K562 (cell line): Measurements from ENCODE around the gene NRXN2. TPM values are rescaled to one million over a fixed set of nuclear protein-coding genes. Genes with fewer than 3 reads are reported as not detected.
A peak's percentile ranks its signal among the peaks of the same experiment; 100 is the strongest.

Experiments
- CREB3L1 ChIP-seq: fragments of 450-650 bp; IDR thresholded peaks from 2 replicates; pipeline ENCODE4 v1.6.1; 2014; ENCODE audit warnings: low read depth, mild to moderate bottlenecking, moderate library complexity, borderline replicate concordance
- ESRRA ChIP-seq: fragments of 450-650 bp; IDR thresholded peaks from 2 replicates; pipeline ENCODE4 v1.6.1; 2014; ENCODE audit warnings: low read depth, mild to moderate bottlenecking, moderate library complexity, borderline replicate concordance
- MAX ChIP-seq: sonication (generic); formaldehyde crosslinking; IDR thresholded peaks from 2 replicates; pipeline ENCODE4 v1.9.0; 2022; ENCODE audit warnings: mild to moderate bottlenecking, missing genetic modification reagents
- NCOA6 ChIP-seq: fragments of 450-650 bp; IDR thresholded peaks from 2 replicates; pipeline ENCODE4 v1.6.1; 2017; ENCODE audit warnings: mild to moderate bottlenecking
- NFIC ChIP-seq: fragments of 450-650 bp; IDR thresholded peaks from 2 replicates; pipeline ENCODE4 v1.6.1; 2017; ENCODE audit warnings: mild to moderate bottlenecking, inconsistent platforms
- NONO ChIP-seq, 2 experiments: fragments of 200-400 bp in 1 of 2; fragments of 450-650 bp in 1 of 2; formaldehyde crosslinking in 1 of 2; IDR thresholded peaks; 2 replicates each; pipeline ENCODE4 v1.6.1; 2017; ENCODE audit warnings: low read depth in 2 of 2, mild to moderate bottlenecking in 2 of 2, moderate library complexity in 2 of 2, low read length in 1 of 2
- NR2C2 ChIP-seq, 2 experiments: fragments of 200-800 bp in 1 of 2; sonication (Bioruptor generic) in 1 of 2; sonication (generic) in 1 of 2; formaldehyde crosslinking in 1 of 2; IDR thresholded peaks; 2 replicates each; pipeline versions ENCODE4 v1.6.1 to v1.8.0; 2016 to 2022; ENCODE audit warnings: mild to moderate bottlenecking in 1 of 2, missing compliant biosample characterization in 1 of 2, missing genetic modification characterization in 1 of 2, missing genetic modification reagents in 1 of 2
- polyA plus RNA-seq, 8 experiments: library from polyadenylated mRNA; depleted of rRNA in 4 of 8; stranded (reverse) in 5 of 8; unstranded in 3 of 8; fragments of >200 nt; fragmentation: Nextera tagmentation in 2 of 8; fragmentation: Illumina TruSeq in 1 of 8; extraction: Ambion mirVana in 2 of 8; extraction: Trizol in 1 of 8; gene quantifications; 2 replicates each; pipeline versions ENCODE4 v1.2.1 to v1.2.3, GENCODE V29; 2011 to 2014; ENCODE audit warnings: inconsistent platforms in 1 of 8, missing spikeins in 1 of 8
- total RNA-seq, 7 experiments: library from RNA; depleted of rRNA in 6 of 7; stranded (reverse); fragments of >200 nt in 6 of 7; fragmentation: Illumina TruSeq in 2 of 7; extraction: Trizol in 2 of 7; gene quantifications; 2 replicates each; pipeline versions ENCODE4 v1.2.1 to v1.2.3, GENCODE V29; 2011 to 2021; ENCODE audit warnings: low replicate concordance in 1 of 7
- TF ChIP-seq, protein P1 (sequence below): fragments of 450-650 bp; conservative IDR thresholded peaks from 2 replicates; pipeline ENCODE4 v1.6.1; 2016; ENCODE audit warnings: missing genetic modification characterization, low read depth, mild to moderate bottlenecking, missing compliant biosample characterization, moderate library complexity
- TF ChIP-seq, protein P2 (sequence below): IDR thresholded peaks from 2 replicates; pipeline ENCODE4 v1.6.1; 2014; ENCODE audit warnings: antibody characterized with exemption
- TF ChIP-seq, protein P3 (sequence below): fragments of 250-450 bp; sonication (Bioruptor Pico); IDR thresholded peaks from 2 replicates; pipeline ENCODE4 v1.4.0; 2020; ENCODE audit warnings: mild to moderate bottlenecking, moderate library complexity, borderline replicate concordance

Gene NRXN2
- total and polyA plus RNA-seq, 9 of the 15 experiments (the other 6 are each of a cell fraction or from before 2014, with no cell fraction given), result 0.07 to 0.47 (median 0.15) TPM; not detected in 4

- no peak for TF ChIP-seq CREB3L1
- TF ChIP-seq NFIC, result no peak
- TF ChIP-seq NCOA6, result no peak
- no peak for TF ChIP-seq NR2C2 (CRISPR knock-in tag; IDR thresholded peaks at IDR 0.05)
- peak; percentile 36; the same call in 1 of the 2 replicates for TF ChIP-seq NR2C2 (tag; IDR thresholded peaks at IDR 0.05)
- no peak for TF ChIP-seq NONO (IDR thresholded peaks at IDR 0.05; ENCODE audit: low read depth in 2 of 2, low read length in 1 of 2)
- TF ChIP-seq, protein P1, sequence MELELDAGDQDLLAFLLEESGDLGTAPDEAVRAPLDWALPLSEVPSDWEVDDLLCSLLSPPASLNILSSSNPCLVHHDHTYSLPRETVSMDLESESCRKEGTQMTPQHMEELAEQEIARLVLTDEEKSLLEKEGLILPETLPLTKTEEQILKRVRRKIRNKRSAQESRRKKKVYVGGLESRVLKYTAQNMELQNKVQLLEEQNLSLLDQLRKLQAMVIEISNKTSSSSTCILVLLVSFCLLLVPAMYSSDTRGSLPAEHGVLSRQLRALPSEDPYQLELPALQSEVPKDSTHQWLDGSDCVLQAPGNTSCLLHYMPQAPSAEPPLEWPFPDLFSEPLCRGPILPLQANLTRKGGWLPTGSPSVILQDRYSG (tag), result no peak
- TF ChIP-seq ESRRA, result peak; percentile 18; the same call in 1 of the 2 replicates
- 0 out of 2 replicates have a peak, but pooled peaks have one; percentile 1 for TF ChIP-seq MAX (CRISPR knock-in tag)
- TF ChIP-seq, protein P2, sequence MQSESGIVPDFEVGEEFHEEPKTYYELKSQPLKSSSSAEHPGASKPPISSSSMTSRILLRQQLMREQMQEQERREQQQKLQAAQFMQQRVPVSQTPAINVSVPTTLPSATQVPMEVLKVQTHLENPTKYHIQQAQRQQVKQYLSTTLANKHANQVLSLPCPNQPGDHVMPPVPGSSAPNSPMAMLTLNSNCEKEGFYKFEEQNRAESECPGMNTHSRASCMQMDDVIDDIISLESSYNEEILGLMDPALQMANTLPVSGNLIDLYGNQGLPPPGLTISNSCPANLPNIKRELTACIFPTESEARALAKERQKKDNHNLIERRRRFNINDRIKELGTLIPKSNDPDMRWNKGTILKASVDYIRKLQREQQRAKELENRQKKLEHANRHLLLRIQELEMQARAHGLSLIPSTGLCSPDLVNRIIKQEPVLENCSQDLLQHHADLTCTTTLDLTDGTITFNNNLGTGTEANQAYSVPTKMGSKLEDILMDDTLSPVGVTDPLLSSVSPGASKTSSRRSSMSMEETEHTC, result no peak
- TF ChIP-seq, protein P3, sequence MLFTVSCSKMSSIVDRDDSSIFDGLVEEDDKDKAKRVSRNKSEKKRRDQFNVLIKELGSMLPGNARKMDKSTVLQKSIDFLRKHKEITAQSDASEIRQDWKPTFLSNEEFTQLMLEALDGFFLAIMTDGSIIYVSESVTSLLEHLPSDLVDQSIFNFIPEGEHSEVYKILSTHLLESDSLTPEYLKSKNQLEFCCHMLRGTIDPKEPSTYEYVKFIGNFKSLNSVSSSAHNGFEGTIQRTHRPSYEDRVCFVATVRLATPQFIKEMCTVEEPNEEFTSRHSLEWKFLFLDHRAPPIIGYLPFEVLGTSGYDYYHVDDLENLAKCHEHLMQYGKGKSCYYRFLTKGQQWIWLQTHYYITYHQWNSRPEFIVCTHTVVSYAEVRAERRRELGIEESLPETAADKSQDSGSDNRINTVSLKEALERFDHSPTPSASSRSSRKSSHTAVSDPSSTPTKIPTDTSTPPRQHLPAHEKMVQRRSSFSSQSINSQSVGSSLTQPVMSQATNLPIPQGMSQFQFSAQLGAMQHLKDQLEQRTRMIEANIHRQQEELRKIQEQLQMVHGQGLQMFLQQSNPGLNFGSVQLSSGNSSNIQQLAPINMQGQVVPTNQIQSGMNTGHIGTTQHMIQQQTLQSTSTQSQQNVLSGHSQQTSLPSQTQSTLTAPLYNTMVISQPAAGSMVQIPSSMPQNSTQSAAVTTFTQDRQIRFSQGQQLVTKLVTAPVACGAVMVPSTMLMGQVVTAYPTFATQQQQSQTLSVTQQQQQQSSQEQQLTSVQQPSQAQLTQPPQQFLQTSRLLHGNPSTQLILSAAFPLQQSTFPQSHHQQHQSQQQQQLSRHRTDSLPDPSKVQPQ, result no peak
Observed at GRCh38 chr11:64759722-64760719, 37.0 kb upstream of the NRXN2 start, which contains the start of gene PYGM (continued).
